Vagina (tissue), 2 donors: ENCODE data around the gene ZCCHC8.
"Not testable (repeated sequence)": the region's sequence is repeated elsewhere in the genome, so short reads cannot be mapped to it uniquely, and the experiment has no call there.

Experiments
- POLR2A ChIP-seq, 2 donors: fragments of 450-650 bp; IDR thresholded peaks; one replicate each; pipeline ENCODE4 v1.6.1; 2017; ENCODE audit warnings: antibody characterized with exemption in 2 of 2, mild to moderate bottlenecking in 2 of 2, moderate library complexity in 2 of 2
- POLR2AphosphoS5 ChIP-seq, 2 donors: sonication (generic); formaldehyde crosslinking; IDR thresholded peaks; one replicate each; pipeline ENCODE4 v1.9.0; 2017; ENCODE audit warnings: antibody characterized with exemption in 2 of 2, mild to moderate bottlenecking in 2 of 2, low read depth in 1 of 2; ENCODE audit not compliant: insufficient read depth in 1 of 2
- TF ChIP-seq, protein P1 (sequence below), 3 experiments: fragments of 450-650 bp in 2 of 3; fragments of 200-600 bp in 1 of 3; sonication (generic) in 1 of 3; IDR thresholded peaks; one replicate each; pipeline ENCODE4 v1.5.1; 2017 to 2019; ENCODE audit warnings: antibody characterized with exemption in 3 of 3, mild to moderate bottlenecking in 2 of 3, moderate library complexity in 2 of 3

DNA sequence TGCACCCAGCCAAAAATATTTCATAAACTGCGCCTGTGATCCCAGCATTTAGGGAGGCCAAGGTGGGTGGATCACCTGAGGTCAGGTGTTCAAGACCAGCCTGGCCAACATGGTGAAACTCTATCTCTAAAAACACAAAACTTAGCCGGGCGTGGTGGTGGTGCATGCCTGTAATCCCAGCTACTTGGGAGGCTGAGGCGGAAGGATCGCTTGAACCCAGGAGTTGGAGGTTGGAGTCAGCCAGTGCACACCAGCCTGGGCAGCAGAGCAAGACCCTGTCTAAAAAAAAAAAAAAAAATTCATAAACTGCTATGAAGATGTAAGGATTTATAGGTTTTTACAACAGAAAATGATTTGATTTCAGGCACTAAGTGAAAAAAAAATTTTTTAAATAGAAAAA, 71.7 kb downstream of the ZCCHC8 start:
- TF ChIP-seq, protein P1, sequence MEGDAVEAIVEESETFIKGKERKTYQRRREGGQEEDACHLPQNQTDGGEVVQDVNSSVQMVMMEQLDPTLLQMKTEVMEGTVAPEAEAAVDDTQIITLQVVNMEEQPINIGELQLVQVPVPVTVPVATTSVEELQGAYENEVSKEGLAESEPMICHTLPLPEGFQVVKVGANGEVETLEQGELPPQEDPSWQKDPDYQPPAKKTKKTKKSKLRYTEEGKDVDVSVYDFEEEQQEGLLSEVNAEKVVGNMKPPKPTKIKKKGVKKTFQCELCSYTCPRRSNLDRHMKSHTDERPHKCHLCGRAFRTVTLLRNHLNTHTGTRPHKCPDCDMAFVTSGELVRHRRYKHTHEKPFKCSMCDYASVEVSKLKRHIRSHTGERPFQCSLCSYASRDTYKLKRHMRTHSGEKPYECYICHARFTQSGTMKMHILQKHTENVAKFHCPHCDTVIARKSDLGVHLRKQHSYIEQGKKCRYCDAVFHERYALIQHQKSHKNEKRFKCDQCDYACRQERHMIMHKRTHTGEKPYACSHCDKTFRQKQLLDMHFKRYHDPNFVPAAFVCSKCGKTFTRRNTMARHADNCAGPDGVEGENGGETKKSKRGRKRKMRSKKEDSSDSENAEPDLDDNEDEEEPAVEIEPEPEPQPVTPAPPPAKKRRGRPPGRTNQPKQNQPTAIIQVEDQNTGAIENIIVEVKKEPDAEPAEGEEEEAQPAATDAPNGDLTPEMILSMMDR (IDR thresholded peaks at IDR 0.05), result not testable (repeated sequence)
- not testable (repeated sequence) for TF ChIP-seq POLR2A (IDR thresholded peaks at IDR 0.05); POLR2AphosphoS5 (IDR thresholded peaks at IDR 0.05; ENCODE audit: insufficient read depth in 1 of 2, low read depth in 1 of 2)
